ENCODE data around the gene ERP44.

The ERP44 gene

DNA sequence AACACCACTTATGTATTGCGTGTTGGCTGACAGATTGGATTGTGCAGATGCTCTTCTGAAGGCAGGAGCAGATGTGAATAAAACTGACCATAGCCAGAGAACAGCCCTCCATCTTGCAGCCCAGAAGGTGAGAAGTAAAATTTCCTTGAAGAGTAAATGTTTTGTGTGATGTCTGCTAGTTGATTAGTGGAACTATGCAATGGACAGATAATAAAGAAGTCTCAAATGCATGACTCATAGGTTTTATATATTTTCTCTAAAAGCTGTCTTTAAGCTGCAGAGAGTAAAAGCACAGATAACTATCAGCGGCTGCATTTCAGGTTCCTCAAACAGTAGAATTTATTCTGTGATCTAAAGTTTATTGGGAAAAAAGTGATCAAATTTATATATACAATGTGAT, 27.6 kb upstream of the ERP44 start:
- no peak overlapping the region for H3K9ac ChIP-seq (ENCODE audit: low read depth, low read length)
- no peak overlapping the region for H3K27ac ChIP-seq (ENCODE audit: low read depth, low read length)
- no peaks in the 10 kb centered on the region for H3K27me3 ChIP-seq (ENCODE audit: control insufficient read depth, insufficient read depth, low read length)
- H3K9me3 ChIP-seq (ENCODE audit: control insufficient read depth, insufficient read depth, low read length): no peaks in the 10 kb centered on the region
- H3K4me3 ChIP-seq (ENCODE audit: low read depth, low read length): no peak overlapping the region
- H3K36me3 ChIP-seq (ENCODE audit: control insufficient read depth, insufficient read depth, low read length): no peaks in the 10 kb centered on the region
- peaks cover 8% of the 10 kb centered on the region; the same call in 1 of the 2 replicates for H3K4me1 ChIP-seq (ENCODE audit: control insufficient read depth, insufficient read depth, low read length)

DNA sequence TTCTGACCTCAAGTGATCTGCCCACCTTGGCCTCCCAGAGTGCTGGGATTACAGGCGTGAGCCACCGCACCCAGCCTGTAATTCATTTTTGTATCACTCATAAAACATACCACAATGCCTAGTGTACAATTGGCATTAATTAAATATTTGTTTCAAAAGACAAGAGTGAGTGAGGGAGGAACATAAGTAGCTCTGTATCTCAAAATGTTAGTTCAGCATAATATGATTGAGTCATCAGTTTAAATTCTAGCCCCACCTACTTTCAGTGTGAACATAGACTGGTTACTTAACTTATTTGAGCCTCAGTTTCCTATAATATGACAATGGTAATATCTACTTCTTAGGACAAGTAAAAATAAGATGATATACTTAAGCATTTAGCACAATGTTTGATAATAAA, 27.1 kb upstream of the ERP44 start:
- Histone ChIP-seq H3K9ac (ENCODE audit: low read depth, low read length) (no peak overlapping the region), H3K9me3 (ENCODE audit: control insufficient read depth, insufficient read depth, low read length) (no peaks in the 10 kb centered on the region), H3K36me3 (ENCODE audit: control insufficient read depth, insufficient read depth, low read length) (no peaks in the 10 kb centered on the region)

DNA sequence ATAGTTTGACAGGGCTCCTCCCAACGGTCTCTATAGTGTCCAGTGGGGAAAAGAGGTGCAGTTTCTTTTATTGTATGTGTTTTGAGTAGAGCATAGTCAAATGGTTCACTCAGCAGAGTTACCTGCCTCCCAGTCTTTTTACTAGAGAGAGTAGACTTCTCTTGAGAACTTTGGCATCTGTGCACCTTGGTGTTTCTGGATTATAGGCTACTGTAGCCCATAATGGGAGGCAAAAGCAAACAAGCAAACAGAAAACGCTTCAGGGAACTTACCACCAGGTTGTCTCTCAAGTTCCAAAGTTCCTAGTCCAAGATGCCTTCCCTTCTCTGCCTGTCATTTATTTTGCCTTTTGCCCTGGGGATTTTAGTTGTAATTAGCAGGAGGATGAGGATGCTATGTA, 26.4 kb upstream of the ERP44 start:
- Histone ChIP-seq H3K36me3 (ENCODE audit: control insufficient read depth, insufficient read depth, low read length) (no peaks in the 10 kb centered on the region), H3K4me1 (ENCODE audit: control insufficient read depth, insufficient read depth, low read length) (peaks cover 8% of the 10 kb centered on the region; the same call in 1 of the 2 replicates)

More for the DNA sequence above, 27.1 kb upstream of the ERP44 start:
- Histone ChIP-seq H3K4me3 (ENCODE audit: low read depth, low read length) (no peak overlapping the region), H3K27ac (ENCODE audit: low read depth, low read length) (no peak overlapping the region), H3K27me3 (ENCODE audit: control insufficient read depth, insufficient read depth, low read length) (no peaks in the 10 kb centered on the region), H3K4me1 (ENCODE audit: control insufficient read depth, insufficient read depth, low read length) (peaks cover 8% of the 10 kb centered on the region; the same call in 1 of the 2 replicates)

DNA sequence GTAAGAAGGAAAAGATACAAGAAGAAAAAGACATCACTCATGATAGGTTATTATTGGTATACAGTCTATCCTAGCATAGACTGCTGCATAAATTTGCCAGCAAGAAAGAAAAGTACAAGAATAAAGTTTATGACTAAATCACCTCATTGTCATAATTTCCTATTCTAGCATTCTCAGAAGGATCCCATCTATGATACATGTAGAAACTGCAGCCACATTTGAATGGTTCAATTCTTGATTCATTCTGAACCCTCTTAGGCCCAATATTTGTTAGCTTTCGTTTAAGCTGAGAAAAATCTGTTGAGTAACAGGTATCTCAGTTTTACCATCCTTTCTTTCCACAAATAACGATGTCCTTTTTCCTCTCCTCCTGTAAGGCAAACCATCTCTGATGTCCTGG, 21.5 kb upstream of the ERP44 start:
- H3K4me1 ChIP-seq (ENCODE audit: control insufficient read depth, insufficient read depth, low read length): no peaks in the 10 kb centered on the region
- no peak overlapping the region for H3K27ac ChIP-seq (ENCODE audit: low read depth, low read length)
- H3K36me3 ChIP-seq (ENCODE audit: control insufficient read depth, insufficient read depth, low read length): no peaks in the 10 kb centered on the region
- no peaks in the 10 kb centered on the region for H3K27me3 ChIP-seq (ENCODE audit: control insufficient read depth, insufficient read depth, low read length)
- H3K4me3 ChIP-seq (ENCODE audit: low read depth, low read length): no peak overlapping the region
- H3K9ac ChIP-seq (ENCODE audit: low read depth, low read length): no peak overlapping the region
- H3K9me3 ChIP-seq (ENCODE audit: control insufficient read depth, insufficient read depth, low read length): no peaks in the 10 kb centered on the region

More for the DNA sequence above, 26.4 kb upstream of the ERP44 start:
- Histone ChIP-seq H3K4me3 (ENCODE audit: low read depth, low read length) (no peak overlapping the region), H3K9ac (ENCODE audit: low read depth, low read length) (no peak overlapping the region), H3K9me3 (ENCODE audit: control insufficient read depth, insufficient read depth, low read length) (no peaks in the 10 kb centered on the region), H3K27me3 (ENCODE audit: control insufficient read depth, insufficient read depth, low read length) (no peaks in the 10 kb centered on the region), H3K27ac (ENCODE audit: low read depth, low read length) (no peak overlapping the region)

DNA sequence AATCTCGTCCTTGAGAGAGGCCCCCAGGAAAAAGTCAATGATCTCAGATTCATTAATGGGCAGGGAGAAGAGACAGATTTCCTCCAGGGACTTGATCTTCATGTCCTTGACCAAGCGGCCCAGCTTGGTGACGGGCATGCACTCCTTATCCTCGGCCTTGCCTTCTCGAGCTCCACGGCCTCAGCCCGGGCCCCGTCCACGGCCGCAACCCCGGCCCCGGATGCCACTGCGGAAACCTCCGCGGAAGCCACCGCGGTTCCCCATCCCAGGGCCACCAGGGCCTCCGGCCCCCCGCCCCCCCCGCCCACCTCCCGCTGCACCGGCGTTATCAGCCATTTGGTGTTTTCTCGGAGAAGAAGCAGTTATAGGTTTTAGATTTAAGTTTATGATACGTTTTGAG, 18.5 kb upstream of the ERP44 start:
- Histone ChIP-seq H3K36me3 (ENCODE audit: control insufficient read depth, insufficient read depth, low read length) (no peaks in the 10 kb centered on the region), H3K27me3 (ENCODE audit: control insufficient read depth, insufficient read depth, low read length) (no peaks in the 10 kb centered on the region), H3K27ac (ENCODE audit: low read depth, low read length) (no peak overlapping the region), H3K9ac (ENCODE audit: low read depth, low read length) (no peak overlapping the region), H3K9me3 (ENCODE audit: control insufficient read depth, insufficient read depth, low read length) (no peaks in the 10 kb centered on the region), H3K4me3 (ENCODE audit: low read depth, low read length) (no peak overlapping the region), H3K4me1 (ENCODE audit: control insufficient read depth, insufficient read depth, low read length) (peaks cover 8% of the 10 kb centered on the region; the same call in 1 of the 2 replicates)

DNA sequence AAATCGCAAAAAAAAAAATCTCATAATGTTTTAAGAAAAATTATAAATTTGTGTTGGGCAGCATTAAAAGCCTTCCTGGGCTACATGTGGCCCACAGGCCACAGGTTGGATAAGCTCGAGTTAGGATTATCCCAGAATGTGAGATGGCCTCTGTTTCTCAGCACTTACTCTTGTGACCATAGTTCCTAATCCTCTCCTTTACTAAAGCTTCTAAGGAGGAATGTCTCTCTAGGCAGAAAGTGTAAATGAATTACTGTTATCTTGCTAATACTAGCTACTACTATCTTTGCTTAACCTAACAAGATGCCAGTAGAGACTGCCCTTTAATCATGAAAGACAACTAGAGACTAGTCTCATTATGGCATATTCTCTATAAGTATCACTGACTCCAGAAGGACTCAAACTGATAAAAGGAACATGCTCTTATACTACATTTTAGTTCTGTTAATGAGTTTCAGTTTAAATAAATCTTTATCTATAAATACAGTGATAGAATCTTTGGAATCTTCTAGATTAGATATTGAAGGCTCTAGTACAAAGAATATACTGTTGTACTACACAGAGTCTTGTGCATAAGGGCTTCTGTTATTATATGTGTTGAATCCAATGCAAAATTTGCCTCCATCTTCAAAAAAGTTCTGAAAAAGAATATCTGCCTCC, 14.0 kb upstream of the ERP44 start:
- Histone ChIP-seq H3K27me3 (ENCODE audit: control insufficient read depth, insufficient read depth, low read length) (no peaks in the 10 kb centered on the region), H3K9me3 (ENCODE audit: control insufficient read depth, insufficient read depth, low read length) (no peaks in the 10 kb centered on the region), H3K9ac (ENCODE audit: low read depth, low read length) (no peak overlapping the region), H3K4me3 (ENCODE audit: low read depth, low read length) (no peak overlapping the region), H3K36me3 (ENCODE audit: control insufficient read depth, insufficient read depth, low read length) (no peaks in the 10 kb centered on the region; the same call in 1 of the 2 replicates), H3K4me1 (ENCODE audit: control insufficient read depth, insufficient read depth, low read length) (peaks cover 13% of the 10 kb centered on the region; the same call in 1 of the 2 replicates), H3K27ac (ENCODE audit: low read depth, low read length) (no peak overlapping the region)

DNA sequence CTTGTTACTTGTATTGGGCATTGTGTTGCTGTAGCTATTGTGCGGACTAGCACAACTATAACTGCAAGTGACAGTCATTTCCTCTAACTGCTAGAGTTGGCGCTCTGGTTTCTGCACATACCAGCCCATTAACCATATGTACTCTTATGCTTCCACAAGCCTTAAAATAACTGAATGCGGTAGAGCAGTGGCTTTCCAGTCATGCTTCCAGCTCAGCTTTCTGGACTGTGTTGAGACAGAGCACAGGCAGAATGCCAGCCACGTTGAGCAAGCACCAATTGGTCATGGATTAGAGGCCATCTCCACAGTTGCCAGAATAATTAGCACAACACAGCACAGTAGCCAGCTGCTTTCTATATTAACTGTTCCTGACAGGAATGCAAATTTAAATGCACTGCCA, 12.4 kb upstream of the ERP44 start:
- no peak overlapping the region for H3K27ac ChIP-seq (ENCODE audit: low read depth, low read length)
- peaks cover 12% of the 10 kb centered on the region for H3K36me3 ChIP-seq (ENCODE audit: control insufficient read depth, insufficient read depth, low read length)
- no peak overlapping the region for H3K4me3 ChIP-seq (ENCODE audit: low read depth, low read length)
- H3K4me1 ChIP-seq (ENCODE audit: control insufficient read depth, insufficient read depth, low read length): peaks cover 13% of the 10 kb centered on the region; the same call in 1 of the 2 replicates
- no peaks in the 10 kb centered on the region for H3K27me3 ChIP-seq (ENCODE audit: control insufficient read depth, insufficient read depth, low read length)
- H3K9me3 ChIP-seq (ENCODE audit: control insufficient read depth, insufficient read depth, low read length): no peaks in the 10 kb centered on the region
- H3K9ac ChIP-seq (ENCODE audit: low read depth, low read length): no peak overlapping the region

DNA sequence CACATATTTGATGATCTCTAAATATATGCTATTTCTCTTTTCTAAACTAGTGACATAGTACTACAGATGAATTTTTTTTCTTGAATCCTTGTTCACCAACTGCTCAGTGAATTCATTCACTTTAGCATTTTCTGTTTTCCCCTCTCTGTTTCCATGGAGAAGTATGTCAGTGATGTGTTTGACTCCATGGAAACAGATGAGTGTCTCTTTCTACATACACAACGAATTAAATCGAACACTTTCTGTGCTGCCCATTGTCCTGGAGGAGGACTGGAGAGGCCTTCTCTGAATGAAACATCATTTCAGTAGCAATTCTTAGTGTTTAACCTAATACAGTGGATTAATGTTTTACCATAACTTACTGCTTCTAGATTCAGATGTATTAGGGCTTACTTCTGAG, 9.8 kb upstream of the ERP44 start:
- Histone ChIP-seq H3K27me3 (ENCODE audit: control insufficient read depth, insufficient read depth, low read length) (no peaks in the 10 kb centered on the region), H3K4me1 (ENCODE audit: control insufficient read depth, insufficient read depth, low read length) (peaks cover 24% of the 10 kb centered on the region), H3K9ac (ENCODE audit: low read depth, low read length) (no peak overlapping the region), H3K27ac (ENCODE audit: low read depth, low read length) (no peak overlapping the region), H3K36me3 (ENCODE audit: control insufficient read depth, insufficient read depth, low read length) (peaks cover 30% of the 10 kb centered on the region), H3K9me3 (ENCODE audit: control insufficient read depth, insufficient read depth, low read length) (no peaks in the 10 kb centered on the region), H3K4me3 (ENCODE audit: low read depth, low read length) (no peak overlapping the region)

DNA sequence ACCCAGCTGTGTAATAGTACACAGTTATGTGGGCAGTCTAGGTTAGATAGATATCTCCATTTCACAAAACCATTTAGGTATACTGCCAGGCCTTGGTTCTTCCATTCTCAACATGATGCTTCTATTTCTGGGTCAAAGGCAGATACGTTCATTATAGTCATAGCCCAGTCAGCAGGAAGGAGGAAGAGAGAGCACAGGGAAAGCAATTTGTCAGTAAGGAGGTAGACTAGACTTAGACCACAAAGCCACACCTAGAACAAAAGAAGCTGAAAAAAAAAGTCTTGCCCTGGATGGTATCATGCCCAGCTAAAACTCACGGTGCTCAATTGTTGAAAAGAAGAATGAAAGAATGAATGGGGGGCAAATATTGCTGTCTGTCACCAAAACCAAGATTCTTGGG, 7.8 kb upstream of the ERP44 start:
- H3K9me3 ChIP-seq (ENCODE audit: control insufficient read depth, insufficient read depth, low read length): no peaks in the 10 kb centered on the region
- no peak overlapping the region for H3K4me3 ChIP-seq (ENCODE audit: low read depth, low read length)
- H3K4me1 ChIP-seq (ENCODE audit: control insufficient read depth, insufficient read depth, low read length): peaks cover 14% of the 10 kb centered on the region
- no peak overlapping the region for H3K27ac ChIP-seq (ENCODE audit: low read depth, low read length)
- peaks cover 30% of the 10 kb centered on the region for H3K36me3 ChIP-seq (ENCODE audit: control insufficient read depth, insufficient read depth, low read length)
- H3K27me3 ChIP-seq (ENCODE audit: control insufficient read depth, insufficient read depth, low read length): no peaks in the 10 kb centered on the region
- H3K9ac ChIP-seq (ENCODE audit: low read depth, low read length): no peak overlapping the region

DNA sequence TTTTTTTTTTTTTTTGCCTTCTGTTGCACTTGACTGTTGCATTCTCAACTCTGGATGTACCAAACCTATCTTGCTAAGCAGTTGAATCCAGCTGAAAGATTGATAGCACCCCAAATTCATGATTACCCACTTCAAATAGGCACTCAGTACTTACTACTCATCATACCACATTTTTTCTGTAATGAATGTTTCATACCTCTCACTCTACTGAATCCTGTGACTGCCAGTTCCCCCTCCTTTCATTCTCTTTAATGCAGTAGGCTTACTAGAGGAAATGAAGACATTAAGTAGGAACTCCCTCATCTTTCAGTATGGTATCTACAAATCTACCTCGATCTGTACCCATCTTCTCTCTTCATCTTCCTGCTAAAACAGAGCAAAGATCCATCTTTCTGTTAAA, 7.1 kb upstream of the ERP44 start:
- Histone ChIP-seq H3K9me3 (ENCODE audit: control insufficient read depth, insufficient read depth, low read length) (no peaks in the 10 kb centered on the region), H3K9ac (ENCODE audit: low read depth, low read length) (no peak overlapping the region), H3K36me3 (ENCODE audit: control insufficient read depth, insufficient read depth, low read length) (peaks cover 30% of the 10 kb centered on the region), H3K27me3 (ENCODE audit: control insufficient read depth, insufficient read depth, low read length) (no peaks in the 10 kb centered on the region), H3K4me1 (ENCODE audit: control insufficient read depth, insufficient read depth, low read length) (peaks cover 11% of the 10 kb centered on the region), H3K27ac (ENCODE audit: low read depth, low read length) (no peak overlapping the region), H3K4me3 (ENCODE audit: low read depth, low read length) (no peak overlapping the region)

DNA sequence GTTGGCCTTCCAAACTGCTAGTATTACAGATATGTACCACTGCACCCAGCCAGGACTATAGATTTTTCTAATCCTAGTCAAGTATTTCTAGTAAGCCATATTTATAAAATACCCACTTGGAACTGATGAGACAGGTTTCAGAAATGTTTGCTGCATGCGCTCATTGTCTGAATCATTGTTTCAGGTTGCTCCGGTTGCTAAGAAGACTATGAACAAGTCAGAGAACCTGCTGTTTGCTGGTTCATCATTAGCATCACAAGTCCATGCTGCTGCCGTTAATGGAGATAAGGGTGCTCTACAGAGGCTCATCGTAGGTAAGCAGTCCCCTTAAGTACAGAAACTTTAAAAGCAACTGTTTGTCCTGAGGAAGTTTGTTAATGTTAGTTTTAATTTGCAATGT, 5.5 kb upstream of the ERP44 start:
- Histone ChIP-seq H3K4me3 (ENCODE audit: low read depth, low read length) (no peak overlapping the region), H3K36me3 (ENCODE audit: control insufficient read depth, insufficient read depth, low read length) (peaks cover 30% of the 10 kb centered on the region), H3K9ac (ENCODE audit: low read depth, low read length) (no peak overlapping the region), H3K27ac (ENCODE audit: low read depth, low read length) (peak overlapping the region; percentile 38), H3K4me1 (ENCODE audit: control insufficient read depth, insufficient read depth, low read length) (peaks cover 18% of the 10 kb centered on the region), H3K9me3 (ENCODE audit: control insufficient read depth, insufficient read depth, low read length) (no peaks in the 10 kb centered on the region), H3K27me3 (ENCODE audit: control insufficient read depth, insufficient read depth, low read length) (no peaks in the 10 kb centered on the region)

All from HUES48 (cell line).